PFSK-1 (cell line): ENCODE measurements around the gene UVRAG.

ENCODE experiments used
- POLR2AphosphoS5 ChIP-seq: IDR thresholded peaks from 2 replicates; pipeline ENCODE4 v1.6.1; 2012; ENCODE audit warnings: low read depth, mild to moderate bottlenecking, control low read depth, low read length, moderate library complexity
- REST ChIP-seq, 2 experiments: IDR thresholded peaks; 2 replicates each; pipeline versions ENCODE4 v1.6.1 to v1.8.0; 2011 to 2012; ENCODE audit warnings: low read depth in 2 of 2, low read length in 2 of 2, control low read depth in 1 of 2, inconsistent platforms in 1 of 2, mild to moderate bottlenecking in 1 of 2, moderate library complexity in 1 of 2; ENCODE audit not compliant: insufficient read depth in 1 of 2

GRCh38 chr11:76131142-76131541, 316.1 kb downstream of the UVRAG start:
- TF ChIP-seq REST (IDR thresholded peaks at IDR 0.05; ENCODE audit: insufficient read depth in 1 of 2, low read depth in 2 of 2, low read length in 2 of 2) (no peak), POLR2AphosphoS5 (no peak)
